ENCODE measurements around the gene SPAG6.
"Not testable (repeated sequence)": the region's sequence is repeated elsewhere in the genome, so short reads cannot be mapped to it uniquely, and the experiment has no call there.

DNA sequence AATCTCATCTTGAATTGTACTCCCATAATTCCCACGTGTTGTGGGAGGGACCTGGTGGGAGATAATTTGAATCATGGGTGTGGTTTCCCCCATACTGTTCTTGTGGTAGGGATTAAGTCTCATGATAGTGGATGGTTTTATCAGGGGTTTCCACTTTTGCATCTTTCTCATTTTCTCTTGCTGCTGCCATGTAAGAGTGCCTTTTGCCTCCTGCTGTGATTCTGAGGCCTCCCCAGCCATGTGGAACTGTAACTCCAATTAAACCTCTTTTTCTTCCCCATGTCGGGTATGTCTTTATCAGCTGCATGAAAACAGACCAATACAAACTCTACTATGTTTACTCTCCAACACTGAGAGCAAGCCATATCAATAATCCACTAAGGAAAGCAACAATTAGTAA lies 50.9 kb downstream of the SPAG6 start:
- TF ChIP-seq ZFP3 (CRISPR knock-in tag; IDR thresholded peaks at IDR 0.05); CSDC2 (CRISPR knock-in tag; IDR thresholded peaks at IDR 0.05); ZNF8 (CRISPR knock-in tag; IDR thresholded peaks at IDR 0.05); ZFP30 (CRISPR knock-in tag; IDR thresholded peaks at IDR 0.05); RARB (CRISPR knock-in tag; IDR thresholded peaks at IDR 0.05); ZC3H10 (CRISPR knock-in tag; IDR thresholded peaks at IDR 0.05); TCF4 (CRISPR knock-in tag; IDR thresholded peaks at IDR 0.05; ENCODE audit: borderline replicate concordance); BACH2 (CRISPR knock-in tag; IDR thresholded peaks at IDR 0.05; ENCODE audit: borderline replicate concordance); ARNTL (CRISPR knock-in tag; IDR thresholded peaks at IDR 0.05; ENCODE audit: borderline replicate concordance, low read depth); ZNF70 (CRISPR knock-in tag; IDR thresholded peaks at IDR 0.05); OSR1 (CRISPR knock-in tag; IDR thresholded peaks at IDR 0.05): not testable (repeated sequence)
- TF ChIP-seq, protein P1, sequence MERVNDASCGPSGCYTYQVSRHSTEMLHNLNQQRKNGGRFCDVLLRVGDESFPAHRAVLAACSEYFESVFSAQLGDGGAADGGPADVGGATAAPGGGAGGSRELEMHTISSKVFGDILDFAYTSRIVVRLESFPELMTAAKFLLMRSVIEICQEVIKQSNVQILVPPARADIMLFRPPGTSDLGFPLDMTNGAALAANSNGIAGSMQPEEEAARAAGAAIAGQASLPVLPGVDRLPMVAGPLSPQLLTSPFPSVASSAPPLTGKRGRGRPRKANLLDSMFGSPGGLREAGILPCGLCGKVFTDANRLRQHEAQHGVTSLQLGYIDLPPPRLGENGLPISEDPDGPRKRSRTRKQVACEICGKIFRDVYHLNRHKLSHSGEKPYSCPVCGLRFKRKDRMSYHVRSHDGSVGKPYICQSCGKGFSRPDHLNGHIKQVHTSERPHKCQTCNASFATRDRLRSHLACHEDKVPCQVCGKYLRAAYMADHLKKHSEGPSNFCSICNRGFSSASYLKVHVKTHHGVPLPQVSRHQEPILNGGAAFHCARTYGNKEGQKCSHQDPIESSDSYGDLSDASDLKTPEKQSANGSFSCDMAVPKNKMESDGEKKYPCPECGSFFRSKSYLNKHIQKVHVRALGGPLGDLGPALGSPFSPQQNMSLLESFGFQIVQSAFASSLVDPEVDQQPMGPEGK (CRISPR knock-in tag; IDR thresholded peaks at IDR 0.05; ENCODE audit: borderline replicate concordance), result not testable (repeated sequence)

Measured in SK-N-SH treated with all-trans-retinoic acid at 6 μM for 48 hours (cell line).